NCI-H446 (cell line): ENCODE data around the gene KCNF1.

ENCODE experiments used
- DNase-seq, 2 experiments: peaks; one replicate each; lab custom pipeline; 2025; lab: John Stamatoyannopoulos, UW

The KCNF1 gene, protein sequence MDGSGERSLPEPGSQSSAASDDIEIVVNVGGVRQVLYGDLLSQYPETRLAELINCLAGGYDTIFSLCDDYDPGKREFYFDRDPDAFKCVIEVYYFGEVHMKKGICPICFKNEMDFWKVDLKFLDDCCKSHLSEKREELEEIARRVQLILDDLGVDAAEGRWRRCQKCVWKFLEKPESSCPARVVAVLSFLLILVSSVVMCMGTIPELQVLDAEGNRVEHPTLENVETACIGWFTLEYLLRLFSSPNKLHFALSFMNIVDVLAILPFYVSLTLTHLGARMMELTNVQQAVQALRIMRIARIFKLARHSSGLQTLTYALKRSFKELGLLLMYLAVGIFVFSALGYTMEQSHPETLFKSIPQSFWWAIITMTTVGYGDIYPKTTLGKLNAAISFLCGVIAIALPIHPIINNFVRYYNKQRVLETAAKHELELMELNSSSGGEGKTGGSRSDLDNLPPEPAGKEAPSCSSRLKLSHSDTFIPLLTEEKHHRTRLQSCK

GRCh38 chr2:10911291-10912075, at the start of gene KCNF1:
TSS of gene KCNF1 (plus strand) at chr2:10911934. CDS start at chr2:10912427, 493 bp downstream.
- DNase-seq, result peak in 1 of 2 experiments; percentile 12

- DNase-seq, result no peak
Measured at GRCh38 chr2:10862330-10862729, 49.4 kb upstream of the KCNF1 start.

GRCh38 chr2:10863047-10863446, 48.7 kb upstream of the KCNF1 start:
- DNase-seq, result no peak

- no peak for DNase-seq
Measured at GRCh38 chr2:10863837-10864236, 47.9 kb upstream of the KCNF1 start.

GRCh38 chr2:10864251-10864650, 47.5 kb upstream of the KCNF1 start:
- no peak for DNase-seq

DNA sequence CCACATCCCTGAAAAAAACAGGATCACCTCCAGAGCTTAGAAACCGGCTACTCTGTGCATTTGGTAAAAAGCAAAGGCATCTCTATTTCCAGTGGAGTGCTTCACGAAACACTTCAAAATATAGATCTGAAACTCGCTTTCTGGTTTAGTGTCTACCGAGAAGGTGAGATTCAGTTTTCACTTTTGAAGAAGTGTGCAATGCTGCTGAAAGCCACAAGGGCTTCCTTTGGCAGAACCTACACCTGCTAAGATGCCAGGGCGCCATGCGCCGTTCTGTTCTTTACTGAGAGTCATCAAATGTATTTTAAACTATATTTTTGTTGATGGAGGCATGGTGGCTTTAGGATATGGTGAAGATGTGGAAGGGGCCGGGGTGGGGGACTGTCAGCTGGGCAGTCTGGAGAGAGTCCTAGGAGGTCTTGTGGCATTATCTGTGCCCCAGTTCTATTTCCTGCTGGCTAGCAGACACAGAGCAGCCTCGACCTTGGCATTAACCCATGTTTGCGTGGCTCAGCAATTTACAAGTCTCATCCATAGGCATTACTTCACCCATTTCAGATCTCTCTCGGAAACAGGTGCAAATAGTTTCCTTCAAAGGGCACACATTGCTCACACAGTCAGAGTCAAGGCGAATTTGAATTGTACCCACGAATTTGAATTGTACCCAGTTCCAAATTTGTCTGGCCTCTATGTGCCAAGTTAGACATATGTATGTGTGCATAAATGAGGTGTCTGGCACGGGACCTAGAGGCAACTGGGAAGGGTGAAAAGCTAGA, 46.7 kb upstream of the KCNF1 start:
- no peak for DNase-seq

- DNase-seq, result no peak
Measured at GRCh38 chr2:10865841-10866240, 45.9 kb upstream of the KCNF1 start.

- DNase-seq, result no peak
Measured at GRCh38 chr2:10867692-10868420, 43.9 kb upstream of the KCNF1 start.

GRCh38 chr2:10868465-10869314, 43.0 kb upstream of the KCNF1 start:
- peak in 1 of 2 experiments; percentile 6 for DNase-seq

DNA sequence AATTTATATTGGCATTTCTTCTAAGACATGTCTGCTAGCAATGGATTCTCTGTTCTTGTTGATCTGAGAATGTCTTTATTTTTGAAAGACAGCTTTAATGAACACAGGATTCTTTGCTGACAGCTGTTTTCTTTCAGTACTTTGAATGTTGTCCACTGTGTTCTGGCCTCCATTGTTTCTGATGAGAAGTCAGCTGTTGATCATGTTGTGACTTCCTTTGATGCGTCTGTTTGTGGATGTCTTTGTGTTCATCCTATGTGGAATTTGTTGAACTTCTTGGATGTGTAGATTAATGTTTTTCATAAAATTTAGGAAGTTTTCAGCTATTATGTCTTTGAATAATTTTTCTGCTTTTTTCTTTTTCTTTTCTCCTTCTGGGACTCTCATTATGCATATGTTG, 39.8 kb upstream of the KCNF1 start:
- DNase-seq, result no peak

- DNase-seq, result no peak
Measured at GRCh38 chr2:10873171-10873570, 38.6 kb upstream of the KCNF1 start.

DNA sequence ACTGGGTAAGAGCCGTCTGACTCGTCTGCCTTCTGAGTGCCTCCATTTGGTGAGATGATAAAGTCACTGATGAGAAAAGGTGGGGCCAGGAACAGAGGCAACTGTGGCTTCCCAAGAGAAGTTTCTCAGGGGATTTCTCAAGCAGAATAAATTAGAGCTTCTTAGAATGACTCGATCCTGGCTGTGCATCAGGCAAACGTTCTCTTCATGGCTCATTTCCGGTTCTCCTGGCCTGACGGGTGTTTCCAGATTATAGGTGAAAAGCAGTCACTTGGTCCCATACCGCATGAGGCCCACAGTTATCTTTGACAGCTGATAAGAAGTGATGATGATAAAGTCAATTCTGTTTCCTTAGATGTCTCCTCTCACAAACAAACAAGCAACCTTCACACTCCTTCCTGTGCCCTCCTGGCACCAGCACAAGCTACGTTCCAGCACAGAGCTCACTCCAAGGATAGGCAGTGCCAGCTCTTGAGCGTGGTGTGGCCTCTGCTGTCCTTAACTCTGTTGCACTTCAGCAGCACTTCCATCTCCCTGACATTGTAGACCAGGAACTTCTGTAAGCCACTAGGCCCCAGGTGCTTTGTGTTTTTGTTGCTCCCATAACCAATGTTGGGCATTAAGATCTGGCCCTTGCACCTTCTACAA, 37.8 kb upstream of the KCNF1 start:
- no peak for DNase-seq

GRCh38 chr2:10875126-10875525, 36.6 kb upstream of the KCNF1 start:
- no peak for DNase-seq

- no peak for DNase-seq
Measured at GRCh38 chr2:10876394-10876793, 35.3 kb upstream of the KCNF1 start.

GRCh38 chr2:10876963-10877362, 34.8 kb upstream of the KCNF1 start:
- no peak for DNase-seq

DNA sequence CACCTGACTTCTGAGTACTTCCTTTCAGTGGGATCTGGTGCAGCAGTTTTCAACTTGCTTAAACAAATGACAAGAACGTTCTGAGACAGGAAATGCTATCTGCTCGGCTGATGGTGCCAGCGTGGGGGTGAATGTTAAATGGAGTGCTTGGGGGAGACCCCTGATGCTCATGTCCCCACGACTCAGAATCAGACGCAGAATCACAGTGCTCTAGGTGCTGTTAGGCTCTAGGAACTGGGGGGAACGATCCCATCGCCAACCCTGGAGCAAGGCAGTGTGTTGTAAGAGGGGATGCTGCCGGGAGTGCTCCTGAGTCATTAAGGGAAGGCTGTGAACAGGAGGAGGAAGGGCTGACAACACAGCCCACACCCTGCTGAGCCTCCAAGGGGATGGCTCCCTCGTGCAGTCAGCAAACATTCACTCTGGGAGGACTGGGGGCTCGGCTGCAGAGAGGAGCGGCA, 34.1 kb upstream of the KCNF1 start:
- DNase-seq, result no peak

GRCh38 chr2:10878268-10878915, 33.3 kb upstream of the KCNF1 start:
- DNase-seq, result no peak

DNA sequence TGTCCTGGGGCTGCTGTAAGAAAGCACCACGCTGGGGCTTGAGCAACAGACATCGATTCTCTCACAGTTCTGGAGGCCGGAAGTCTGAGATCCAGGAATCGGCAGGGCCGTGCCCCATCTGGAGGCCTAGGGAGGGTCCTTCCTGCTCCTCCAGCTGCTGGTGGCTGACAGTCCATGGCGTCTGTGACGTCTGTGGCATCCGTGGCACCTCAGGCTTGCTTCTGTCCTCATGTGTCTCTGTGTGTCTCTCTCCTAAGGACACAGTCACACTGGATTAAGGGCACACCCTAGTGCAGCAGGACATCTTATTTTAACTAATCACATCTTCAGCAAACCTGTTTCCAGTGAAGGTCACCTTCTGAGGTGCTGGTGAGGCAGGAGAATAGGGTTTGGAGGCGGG, 32.6 kb upstream of the KCNF1 start:
- no peak for DNase-seq
